ENCODE results near the gene TTYH2.
A peak's percentile ranks its signal among the peaks of the same experiment; 100 is the strongest.
"Not testable (repeated sequence)": the region's sequence is repeated elsewhere in the genome, so short reads cannot be mapped to it uniquely, and the experiment has no call there.

Gene TTYH2

GRCh38 chr17:74268558-74268957 is 55.2 kb downstream of the TTYH2 start:
- no peak for DNase-seq

- no peak for DNase-seq
These were observed 57.0 kb downstream of the TTYH2 start for GRCh38 chr17:74270333-74270732.

- DNase-seq = no peak
These were observed 57.9 kb downstream of the TTYH2 start for GRCh38 chr17:74271281-74271680.

GRCh38 chr17:74271901-74272561 is 58.7 kb downstream of the TTYH2 start:
- DNase-seq = no peak

- no peak for DNase-seq
These were observed 59.4 kb downstream of the TTYH2 start for GRCh38 chr17:74272731-74273201.

- DNase-seq = no peak
These were observed 60.8 kb downstream of the TTYH2 start, which contains the start of gene DNAI2 for GRCh38 chr17:74274060-74274708. Gene DNAI2 (plus strand): TSS chr17:74274234. CDS start chr17:74281818, 7,584 bp downstream.

GRCh38 chr17:74274709-74275340 is 61.5 kb downstream of the TTYH2 start:
- DNase-seq = peak; percentile 27

GRCh38 chr17:74276051-74276476 is 62.7 kb downstream of the TTYH2 start:
- no peak for DNase-seq

- DNase-seq = no peak
These were observed 63.2 kb downstream of the TTYH2 start for GRCh38 chr17:74276541-74277009.

- DNase-seq = no peak
These were observed 64.6 kb downstream of the TTYH2 start for GRCh38 chr17:74277935-74278334.

- DNase-seq = not testable (repeated sequence)
These were observed 66.2 kb downstream of the TTYH2 start for GRCh38 chr17:74279617-74280016.

GRCh38 chr17:74280093-74280513 is 66.7 kb downstream of the TTYH2 start:
- DNase-seq = no peak

- DNase-seq = no peak
These were observed 68.4 kb downstream of the TTYH2 start for GRCh38 chr17:74281799-74282198.

- DNase-seq = not testable (repeated sequence)
These were observed 68.9 kb downstream of the TTYH2 start for GRCh38 chr17:74282274-74282586.

- DNase-seq = no peak
These were observed 69.4 kb downstream of the TTYH2 start for GRCh38 chr17:74282587-74283370.

GRCh38 chr17:74283371-74283673 is 70.0 kb downstream of the TTYH2 start:
- no peak for DNase-seq

- DNase-seq = no peak
These were observed 73.7 kb downstream of the TTYH2 start for GRCh38 chr17:74287031-74287602.

GRCh38 chr17:74288785-74289184 is 75.4 kb downstream of the TTYH2 start:
- DNase-seq = no peak

GRCh38 chr17:74289688-74290087 is 76.3 kb downstream of the TTYH2 start:
- no peak for DNase-seq

- DNase-seq = no peak
These were observed 77.0 kb downstream of the TTYH2 start for GRCh38 chr17:74290340-74290739.

- no peak for DNase-seq
These were observed 79.1 kb downstream of the TTYH2 start for GRCh38 chr17:74292495-74292894.

- DNase-seq = no peak
These were observed 82.5 kb downstream of the TTYH2 start for GRCh38 chr17:74295625-74296547.

Measured in GDM1 (cell line).